Activated T-helper 2 cell treated with anti-CD3 and anti-CD28 coated beads, Interferon-gamma antibody, Interleukin-2, Interleukin-4, amounts not matched to agents 10 μg/mL and 5 μg/mL and 100 μg/mL, durations not matched to agents 14 hours and 24 hours and 36 hours (primary cell): ENCODE data around the gene RFX7. TPM values are rescaled to one million over a fixed set of nuclear protein-coding genes. Genes with fewer than 3 reads are reported as not detected.

Source experiments
- DNase-seq: peaks from one replicate; pipeline ENCODE4 v3.0.0; 2021; ENCODE audit warnings: low spot score
- H3K27ac Mint-ChIP-seq: one replicate; pipeline ENCODE4 v1.8.0; 2021; ENCODE audit warnings: mixed read lengths
- H3K27me3 Mint-ChIP-seq: one replicate; pipeline ENCODE4 v1.8.0; 2021; ENCODE audit warnings: low read depth, mixed read lengths
- H3K36me3 Mint-ChIP-seq: one replicate; pipeline ENCODE4 v1.8.0; 2021; ENCODE audit warnings: low read depth, mixed read lengths
- H3K4me1 Mint-ChIP-seq: one replicate; pipeline ENCODE4 v1.8.0; 2021; ENCODE audit warnings: low read depth, mixed read lengths
- H3K4me3 Mint-ChIP-seq: one replicate; pipeline ENCODE4 v1.8.0; 2021; ENCODE audit warnings: low read depth, mild to moderate bottlenecking, moderate library complexity, mixed read lengths
- H3K9me3 Mint-ChIP-seq: one replicate; pipeline ENCODE4 v1.8.0; 2021; ENCODE audit warnings: mixed read lengths
- intact Hi-C: fragments of 100-400 bp; cut with micrococcal nuclease; formaldehyde crosslinking; loops from one replicate; pipeline ENCODE4 v1.15.1; 2023
- total RNA-seq: library from RNA; stranded (reverse); gene quantifications from 2 replicates; pipeline ENCODE4 v1.2.3, GENCODE V29; 2022

RFX7 gene
- total RNA-seq, 1 donor from 2014 or later = 36.6 TPM

DNA sequence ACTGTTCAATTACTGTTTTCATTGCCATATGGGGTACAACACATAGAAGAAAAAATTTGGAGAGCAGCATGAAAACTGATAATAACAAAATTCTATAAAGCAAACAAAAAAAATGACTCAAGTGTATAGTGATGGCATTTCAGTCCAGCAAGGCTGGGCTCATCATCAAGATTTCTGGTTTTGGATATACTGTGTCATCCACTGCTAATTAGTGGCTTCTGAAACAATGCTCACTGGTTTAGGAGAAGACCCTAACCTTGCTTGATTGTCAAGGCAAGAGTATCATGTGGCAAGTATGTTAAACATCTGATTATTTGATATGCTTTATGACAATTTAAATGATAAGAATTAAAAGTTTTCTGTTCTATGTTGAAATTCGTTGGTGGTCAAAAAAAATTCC, 96.9 kb downstream of the RFX7 start:
- peaks cover 55% of the 10 kb centered on the region for H3K36me3 Mint-ChIP-seq
- peaks cover 22% of the 10 kb centered on the region for H3K9me3 Mint-ChIP-seq
- DNase-seq = no peak
- intact Hi-C loops = no loop called here
- no peak overlapping the region for H3K4me3 Mint-ChIP-seq
- H3K27me3 Mint-ChIP-seq = no peaks in the 10 kb centered on the region
- H3K27ac Mint-ChIP-seq = no peak overlapping the region
- H3K4me1 Mint-ChIP-seq = peaks cover 9% of the 10 kb centered on the region

DNA sequence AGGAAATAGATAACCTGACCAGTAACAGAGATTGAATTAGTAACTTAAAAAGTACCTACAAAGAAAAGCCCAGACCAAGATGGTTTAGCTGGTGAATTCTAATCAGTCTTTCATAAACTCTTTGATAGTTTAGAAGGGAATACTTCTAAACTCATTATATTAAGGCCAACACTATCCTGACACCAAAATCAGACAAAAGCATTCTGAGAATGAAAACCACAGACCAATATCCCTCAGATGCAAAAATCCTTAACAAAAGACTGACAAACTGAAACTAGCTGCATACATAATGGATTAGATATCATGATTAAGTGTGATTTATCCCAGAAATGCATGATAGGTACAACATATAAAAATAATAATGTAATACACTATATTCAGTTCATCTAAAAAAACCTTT, 115.6 kb downstream of the RFX7 start:
- H3K4me1 Mint-ChIP-seq = no peaks in the 10 kb centered on the region
- H3K36me3 Mint-ChIP-seq = peaks cover 75% of the 10 kb centered on the region
- H3K9me3 Mint-ChIP-seq = peaks cover 61% of the 10 kb centered on the region
- DNase-seq = no peak
- no peaks in the 10 kb centered on the region for H3K27me3 Mint-ChIP-seq
- intact Hi-C loops = no loop called here
- H3K4me3 Mint-ChIP-seq = no peak overlapping the region
- H3K27ac Mint-ChIP-seq = no peak overlapping the region

DNA sequence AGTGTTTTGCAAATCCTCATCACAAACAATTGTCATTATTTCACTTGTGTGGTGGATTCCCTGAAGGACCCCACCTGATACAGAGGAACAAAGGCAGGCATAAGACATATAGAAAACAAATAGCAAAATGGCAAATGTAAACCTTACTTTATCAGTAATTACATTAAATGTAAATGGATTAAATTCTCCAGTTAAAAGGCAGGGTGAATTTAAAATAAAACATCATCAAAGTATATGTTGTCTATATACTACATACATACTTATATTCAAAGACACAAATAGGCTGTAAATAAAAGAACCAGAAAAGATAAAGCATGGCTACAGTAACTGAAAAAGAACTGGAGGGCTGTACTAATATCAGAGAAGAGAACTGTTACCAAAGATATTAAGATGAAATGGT, 117.3 kb downstream of the RFX7 start:
- Mint-ChIP-seq H3K27ac (no peak overlapping the region), H3K9me3 (peaks cover 75% of the 10 kb centered on the region), H3K4me3 (no peak overlapping the region), H3K36me3 (peaks cover 92% of the 10 kb centered on the region), H3K4me1 (no peaks in the 10 kb centered on the region), H3K27me3 (no peaks in the 10 kb centered on the region)
- intact Hi-C loops = no loop called here
- no peak for DNase-seq

DNA sequence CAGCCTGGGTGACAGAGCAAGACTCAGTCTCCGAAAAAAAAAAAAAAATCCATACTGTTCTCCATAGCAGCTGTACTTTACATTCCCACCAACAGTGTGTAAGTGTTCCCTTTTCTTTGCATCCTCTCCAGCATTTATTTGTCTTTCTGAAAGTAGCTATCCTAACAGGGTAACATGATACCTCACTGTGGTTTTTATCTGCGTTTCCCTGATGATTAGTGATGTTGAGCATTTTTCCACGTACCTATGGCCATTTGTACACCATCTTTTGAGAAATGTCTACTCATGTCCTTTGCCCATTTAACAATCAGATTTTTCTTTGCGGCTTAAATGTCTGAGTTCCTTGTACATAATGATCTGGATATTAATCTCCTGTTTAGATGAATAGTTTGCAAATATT, 119.3 kb downstream of the RFX7 start:
- Mint-ChIP-seq H3K9me3 (peaks cover 79% of the 10 kb centered on the region), H3K27me3 (no peaks in the 10 kb centered on the region), H3K27ac (no peak overlapping the region), H3K4me1 (no peaks in the 10 kb centered on the region), H3K4me3 (no peak overlapping the region), H3K36me3 (peaks cover 90% of the 10 kb centered on the region)
- intact Hi-C loops = no loop called here
- no peak for DNase-seq

DNA sequence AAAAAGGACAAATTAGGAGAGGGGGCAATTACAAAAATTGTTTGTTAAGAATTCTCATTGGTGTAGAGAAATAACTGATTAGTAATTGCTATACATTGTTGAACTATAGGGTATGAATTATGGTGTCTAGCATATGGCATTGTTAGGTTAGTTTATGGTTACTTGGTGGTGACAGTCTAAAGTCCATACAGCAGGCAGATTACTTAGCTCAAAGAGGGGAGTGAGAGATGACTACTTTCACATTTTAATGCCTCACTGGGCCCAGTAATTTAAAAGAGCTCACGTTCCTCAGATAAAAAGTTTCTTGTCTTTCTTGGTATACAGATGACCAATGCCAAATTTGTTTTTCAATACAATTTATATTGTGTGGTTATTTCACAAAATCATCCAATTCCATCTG, 137.8 kb downstream of the RFX7 start:
- Mint-ChIP-seq H3K36me3 (peaks cover 28% of the 10 kb centered on the region), H3K9me3 (no peaks in the 10 kb centered on the region), H3K4me3 (no peak overlapping the region), H3K27me3 (no peaks in the 10 kb centered on the region), H3K27ac (no peak overlapping the region), H3K4me1 (peaks cover 1% of the 10 kb centered on the region)
- no peak for DNase-seq
- intact Hi-C loops = no loop called here

DNA sequence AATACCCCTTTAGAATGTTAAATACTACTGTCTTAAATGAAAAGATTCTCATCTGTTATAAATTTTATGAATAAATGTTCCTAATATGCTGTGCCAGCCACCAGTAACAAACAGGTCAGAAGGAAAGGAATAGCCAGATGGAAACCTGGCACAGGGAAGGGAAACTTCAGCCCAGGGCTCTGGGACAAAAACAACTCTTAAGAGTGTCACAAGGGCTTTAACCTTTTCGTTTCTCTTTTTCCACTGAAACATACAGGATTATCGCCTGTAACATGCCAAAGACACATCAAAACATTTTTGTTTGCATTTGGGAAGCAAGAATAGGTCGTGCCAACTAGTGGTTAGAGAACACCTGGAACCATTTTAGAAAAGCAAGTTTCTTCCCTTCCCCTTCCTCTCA, 141.2 kb downstream of the RFX7 start:
- Mint-ChIP-seq H3K9me3 (no peaks in the 10 kb centered on the region), H3K27ac (no peak overlapping the region), H3K27me3 (no peaks in the 10 kb centered on the region), H3K4me3 (no peak overlapping the region), H3K4me1 (peaks cover 1% of the 10 kb centered on the region), H3K36me3 (peaks cover 30% of the 10 kb centered on the region)
- no peak for DNase-seq
- intact Hi-C loops = no loop called here

DNA sequence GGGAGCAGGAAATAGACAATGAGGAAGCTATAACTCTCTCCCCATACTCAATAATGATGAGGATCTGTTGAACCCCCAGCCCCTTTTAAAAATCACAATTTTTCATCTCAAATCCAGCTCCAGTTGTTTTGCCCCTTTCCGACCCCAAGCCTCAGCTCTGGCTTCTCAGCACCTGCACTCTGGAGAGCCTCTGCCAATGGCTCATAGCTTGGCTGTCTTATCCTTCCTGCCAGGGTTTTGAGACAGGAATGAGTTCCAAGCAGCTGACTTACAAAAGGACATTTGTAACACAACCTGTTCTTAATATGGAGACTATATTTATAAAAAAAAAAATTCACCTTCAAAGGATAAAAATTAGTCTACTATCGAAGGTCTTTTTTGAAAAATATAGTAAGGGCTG, 144.4 kb downstream of the RFX7 start:
- Mint-ChIP-seq H3K4me1 (no peaks in the 10 kb centered on the region), H3K4me3 (no peak overlapping the region), H3K36me3 (peaks cover 54% of the 10 kb centered on the region), H3K27ac (no peak overlapping the region), H3K9me3 (no peaks in the 10 kb centered on the region), H3K27me3 (no peaks in the 10 kb centered on the region)
- no peak for DNase-seq
- intact Hi-C loops = no loop called here

DNA sequence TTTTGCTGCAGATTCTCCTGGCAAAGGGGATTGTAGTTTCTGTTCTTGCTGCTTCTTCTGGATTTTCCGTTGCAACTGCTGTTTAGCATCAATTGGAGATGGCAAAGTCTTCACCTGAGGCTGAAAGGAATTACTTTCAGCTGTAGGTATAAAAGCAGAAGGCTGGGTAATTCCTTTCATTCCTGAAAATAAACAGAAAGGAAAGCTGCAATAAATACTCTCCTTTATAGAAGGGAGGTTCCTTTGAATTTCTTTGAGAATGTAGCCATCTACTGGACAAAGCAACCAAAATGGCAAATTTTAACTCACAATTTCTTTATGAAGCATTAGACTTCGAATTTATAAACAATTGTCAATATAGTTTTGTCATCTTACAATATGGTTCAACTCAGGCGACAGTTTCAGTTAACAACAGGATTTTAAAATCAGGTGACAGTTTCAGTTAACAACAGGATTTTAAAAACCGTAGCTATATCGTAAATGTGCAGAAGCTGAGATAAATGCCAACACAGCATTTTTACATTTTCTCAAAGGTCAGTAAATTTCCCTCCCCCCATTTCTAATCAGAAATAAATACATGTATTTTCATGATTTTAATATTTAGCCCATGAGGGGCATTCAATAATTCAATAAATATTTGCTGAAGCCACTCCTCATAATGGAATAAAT, 145.3 kb downstream of the RFX7 start:
- H3K27me3 Mint-ChIP-seq = no peaks in the 10 kb centered on the region
- H3K27ac Mint-ChIP-seq = no peak overlapping the region
- intact Hi-C loops = no loop called here
- no peaks in the 10 kb centered on the region for H3K4me1 Mint-ChIP-seq
- no peak overlapping the region for H3K4me3 Mint-ChIP-seq
- peaks cover 64% of the 10 kb centered on the region for H3K36me3 Mint-ChIP-seq
- DNase-seq = no peak
- no peaks in the 10 kb centered on the region for H3K9me3 Mint-ChIP-seq

DNA sequence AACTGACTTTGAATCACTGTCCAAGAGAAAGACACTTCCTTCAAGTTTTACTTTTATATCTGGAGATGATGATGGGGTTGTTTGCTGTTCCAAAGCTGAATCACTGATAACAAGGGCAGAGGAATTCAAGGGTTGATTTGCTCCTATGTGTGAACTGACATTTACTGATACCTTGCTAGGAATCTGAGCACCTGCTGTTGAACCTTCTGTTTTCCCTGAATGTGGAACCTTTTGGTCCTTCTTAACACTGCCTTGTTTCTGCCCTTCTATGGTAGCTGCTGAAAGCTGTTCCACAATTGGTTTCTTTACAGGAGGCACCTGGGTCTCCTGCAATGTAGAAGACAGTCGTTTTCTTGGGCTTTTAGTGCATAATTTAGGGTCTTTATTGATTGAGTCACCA, 148.3 kb downstream of the RFX7 start:
- H3K9me3 Mint-ChIP-seq = no peaks in the 10 kb centered on the region
- intact Hi-C loops = no loop called here
- no peak overlapping the region for H3K27ac Mint-ChIP-seq
- H3K4me1 Mint-ChIP-seq = no peaks in the 10 kb centered on the region
- H3K27me3 Mint-ChIP-seq = no peaks in the 10 kb centered on the region
- peaks cover 69% of the 10 kb centered on the region for H3K36me3 Mint-ChIP-seq
- no peak overlapping the region for H3K4me3 Mint-ChIP-seq
- DNase-seq = no peak

DNA sequence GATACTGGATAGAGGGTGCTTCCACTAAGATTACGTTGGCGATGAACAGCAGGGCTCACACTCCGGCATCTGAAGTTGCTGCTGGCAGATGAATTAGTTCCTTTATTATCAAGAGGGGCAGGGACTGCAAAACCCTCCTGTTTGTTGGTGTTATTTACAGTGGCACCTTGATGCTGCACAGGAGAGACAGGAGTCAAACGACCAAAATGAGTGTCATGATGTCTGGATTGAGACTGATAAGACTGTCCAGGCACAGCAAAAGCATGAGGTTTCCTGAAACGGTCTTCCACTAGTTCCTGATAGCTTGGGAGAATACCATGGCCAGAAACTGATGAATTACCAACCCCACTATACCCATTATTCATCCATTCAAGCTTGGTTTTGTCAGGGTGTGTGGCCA, 149.5 kb downstream of the RFX7 start:
- Mint-ChIP-seq H3K4me1 (peaks cover 7% of the 10 kb centered on the region), H3K27me3 (no peaks in the 10 kb centered on the region), H3K4me3 (no peak overlapping the region), H3K9me3 (no peaks in the 10 kb centered on the region), H3K36me3 (peaks cover 72% of the 10 kb centered on the region), H3K27ac (no peak overlapping the region)
- intact Hi-C loops = no loop called here
- no peak for DNase-seq

DNA sequence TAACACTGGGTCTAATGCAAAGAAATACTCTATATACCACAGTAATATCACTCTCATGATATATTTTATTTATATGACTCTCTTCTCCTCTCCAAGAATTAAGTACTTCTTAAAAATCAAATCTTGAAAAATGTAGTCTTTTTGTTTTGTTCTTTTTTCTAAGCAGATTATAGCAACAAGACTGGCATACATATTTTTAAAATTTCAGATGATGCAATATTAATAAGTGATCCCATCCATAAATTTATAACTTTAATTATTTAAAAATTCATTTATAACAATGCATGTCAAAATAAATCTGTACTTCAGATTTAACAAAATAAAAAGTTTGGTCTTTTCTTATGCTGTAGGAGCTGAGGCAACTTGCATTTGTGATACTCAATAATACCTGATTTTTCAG, 155.3 kb downstream of the RFX7 start:
- Mint-ChIP-seq H3K27ac (no peak overlapping the region), H3K36me3 (peaks cover 27% of the 10 kb centered on the region), H3K9me3 (no peaks in the 10 kb centered on the region), H3K27me3 (no peaks in the 10 kb centered on the region), H3K4me1 (peaks cover 9% of the 10 kb centered on the region), H3K4me3 (no peak overlapping the region)
- intact Hi-C loops = loop anchor here (10.0 kb wide), 1 partner anchor 156 kb away; the partner anchor contains the start of gene RFX7
- DNase-seq = no peak

DNA sequence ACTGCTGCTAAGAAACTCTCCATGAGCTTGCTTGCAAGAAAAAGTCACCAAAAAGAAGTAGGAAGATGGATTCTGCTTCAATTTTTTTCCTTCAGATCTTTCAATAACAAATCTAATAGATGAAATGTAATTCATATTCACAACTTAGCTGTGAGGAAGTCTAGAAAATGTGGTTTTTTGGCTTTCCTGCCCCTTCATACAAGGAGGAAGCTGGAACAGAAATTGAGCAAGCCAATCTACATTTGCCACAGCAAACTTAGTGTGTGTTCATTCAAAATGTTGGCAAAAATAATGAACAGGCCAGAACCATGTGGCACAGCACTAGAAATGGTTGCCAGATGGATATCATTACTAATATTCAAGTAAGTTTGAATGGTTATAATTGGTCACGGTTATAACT, 157.1 kb downstream of the RFX7 start:
- no peak for DNase-seq
- H3K4me1 Mint-ChIP-seq = peaks cover 9% of the 10 kb centered on the region
- H3K9me3 Mint-ChIP-seq = no peaks in the 10 kb centered on the region
- H3K27me3 Mint-ChIP-seq = no peaks in the 10 kb centered on the region
- peaks cover 14% of the 10 kb centered on the region for H3K36me3 Mint-ChIP-seq
- H3K4me3 Mint-ChIP-seq = no peak overlapping the region
- intact Hi-C loops = loop anchor here (10.0 kb wide), 1 partner anchor 158 kb away; the partner anchor contains the start of gene RFX7
- H3K27ac Mint-ChIP-seq = no peak overlapping the region

DNA sequence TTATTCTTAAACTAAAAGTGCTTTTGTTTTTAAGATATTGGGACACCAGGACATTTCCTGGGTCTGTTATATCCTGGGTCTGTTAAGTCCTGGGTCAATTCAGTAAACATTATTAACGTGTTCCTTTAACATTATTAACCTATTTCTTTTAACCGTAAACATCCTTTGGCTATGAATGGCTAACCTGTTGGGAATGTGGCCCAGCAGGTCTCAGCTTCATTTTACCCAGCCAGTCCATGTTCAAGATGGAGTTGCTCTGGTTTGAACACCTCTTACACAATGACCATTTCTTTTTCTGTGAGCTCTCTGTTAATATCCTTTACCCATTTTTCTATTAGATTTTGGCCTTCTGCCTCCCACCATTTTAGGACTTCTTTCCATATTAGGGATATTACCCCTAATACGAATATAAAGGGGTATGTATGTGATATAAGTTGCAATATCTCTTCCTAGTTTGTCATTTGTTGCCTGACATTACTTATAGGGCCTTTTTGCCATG, 161.4 kb downstream of the RFX7 start:
- Mint-ChIP-seq H3K9me3 (no peaks in the 10 kb centered on the region), H3K36me3 (no peaks in the 10 kb centered on the region), H3K27me3 (peaks cover 3% of the 10 kb centered on the region), H3K4me3 (no peak overlapping the region), H3K4me1 (peaks cover 2% of the 10 kb centered on the region), H3K27ac (no peak overlapping the region)
- intact Hi-C loops = loop anchor here (10.0 kb wide), 1 partner anchor 162 kb away; the partner anchor contains the start of gene RFX7
- DNase-seq = no peak
